Inflammatory macrophage treated with lipopolysaccharide for 4 hours (primary cell): ENCODE measurements around the gene BCL2L15.
A peak's percentile ranks its signal among the peaks of the same experiment; 100 is the strongest.

Experiments
- DNase-seq: peaks from one replicate; pipeline ENCODE4 v3.0.0-alpha.2; 2020

The BCL2L15 gene

GRCh38 chr1:113904674-113905434, 17.5 kb upstream of the BCL2L15 start, which contains the start of the genes AP4B1 and DCLRE1B:
TSS of gene AP4B1 (minus strand) at chr1:113904799. CDS start at chr1:113904717, 82 bp downstream.
TSS of gene DCLRE1B (plus strand) at chr1:113905326. CDS start at chr1:113905587, 261 bp downstream.
- peak; percentile 100 for DNase-seq

- DNase-seq: peak; percentile 77
These were observed 16.9 kb upstream of the BCL2L15 start for GRCh38 chr1:113904293-113904673.

- no peak for DNase-seq
These were observed 16.3 kb upstream of the BCL2L15 start for GRCh38 chr1:113903501-113904292.

- no peak for DNase-seq
These were observed 13.8 kb upstream of the BCL2L15 start for GRCh38 chr1:113901191-113901590.

GRCh38 chr1:113899111-113899510, 11.7 kb upstream of the BCL2L15 start:
- no peak for DNase-seq

- DNase-seq: peak; percentile 31
These were observed 10.9 kb upstream of the BCL2L15 start for GRCh38 chr1:113898241-113898814.

- DNase-seq: no peak
These were observed 8.6 kb upstream of the BCL2L15 start for GRCh38 chr1:113895961-113896360.

- DNase-seq: no peak
These were observed 7.7 kb upstream of the BCL2L15 start for GRCh38 chr1:113895098-113895497.

GRCh38 chr1:113893267-113893666, 5.9 kb upstream of the BCL2L15 start:
- DNase-seq: no peak

- DNase-seq: no peak
These were observed 4.3 kb upstream of the BCL2L15 start for GRCh38 chr1:113891631-113892220.

GRCh38 chr1:113890816-113891215, 3.4 kb upstream of the BCL2L15 start:
- no peak for DNase-seq

GRCh38 chr1:113886417-113887401, 672 bp downstream of the BCL2L15 start:
- DNase-seq: no peak

GRCh38 chr1:113881661-113882060, 5.7 kb downstream of the BCL2L15 start:
- DNase-seq: no peak

- no peak for DNase-seq
These were observed 7.7 kb downstream of the BCL2L15 start for GRCh38 chr1:113879739-113880038.

- DNase-seq: no peak
These were observed 11.2 kb downstream of the BCL2L15 start for GRCh38 chr1:113876176-113876575.

GRCh38 chr1:113875714-113876113, 11.7 kb downstream of the BCL2L15 start:
- DNase-seq: no peak

- peak; percentile 61 for DNase-seq
These were observed 13.1 kb downstream of the BCL2L15 start for GRCh38 chr1:113874012-113874879.

GRCh38 chr1:113872219-113872935, 15.0 kb downstream of the BCL2L15 start:
- peak; percentile 86 for DNase-seq

- DNase-seq: peak; percentile 92
These were observed 15.7 kb downstream of the BCL2L15 start, which contains the start of gene PTPN22 for GRCh38 chr1:113871597-113872113. TSS of gene PTPN22 (minus strand) at chr1:113871712.

GRCh38 chr1:113870778-113871177, 16.6 kb downstream of the BCL2L15 start:
- no peak for DNase-seq
